COLO668 (cell line): Measurements from ENCODE around the gene FGFR3.

Experiments used
- DNase-seq: peaks from one replicate; lab custom pipeline; 2025; ENCODE audit not compliant: unreplicated experiment; lab: John Stamatoyannopoulos, UW

The FGFR3 gene

GRCh38 chr4:1769692-1770091 is 23.4 kb upstream of the FGFR3 start:
- DNase-seq: no peak

- DNase-seq: no peak
These were observed 22.8 kb upstream of the FGFR3 start for GRCh38 chr4:1770245-1770644.

GRCh38 chr4:1770791-1771231 is 22.3 kb upstream of the FGFR3 start:
- DNase-seq: no peak

GRCh38 chr4:1771555-1772305 is 21.4 kb upstream of the FGFR3 start:
- no peak for DNase-seq

- DNase-seq: peak; percentile 35
These were observed 20.1 kb upstream of the FGFR3 start for GRCh38 chr4:1772853-1773538.

- DNase-seq: no peak
These were observed 19.3 kb upstream of the FGFR3 start for GRCh38 chr4:1773754-1774153.

GRCh38 chr4:1775731-1776500 is 17.2 kb upstream of the FGFR3 start:
- no peak for DNase-seq

- DNase-seq: no peak
These were observed 16.5 kb upstream of the FGFR3 start for GRCh38 chr4:1776521-1777161.

GRCh38 chr4:1777822-1778641 is 15.1 kb upstream of the FGFR3 start:
- no peak for DNase-seq

GRCh38 chr4:1778642-1779392 is 14.3 kb upstream of the FGFR3 start:
- DNase-seq: peak; percentile 25

GRCh38 chr4:1779588-1780382 is 13.3 kb upstream of the FGFR3 start:
- DNase-seq: no peak

GRCh38 chr4:1780435-1780834 is 12.7 kb upstream of the FGFR3 start:
- DNase-seq: no peak

GRCh38 chr4:1783015-1783414 is 10.1 kb upstream of the FGFR3 start:
- peak; percentile 51 for DNase-seq

GRCh38 chr4:1783970-1784369 is 9.1 kb upstream of the FGFR3 start:
- DNase-seq: no peak

GRCh38 chr4:1784395-1784788 is 8.7 kb upstream of the FGFR3 start:
- no peak for DNase-seq

- no peak for DNase-seq
These were observed 8.1 kb upstream of the FGFR3 start for GRCh38 chr4:1784789-1785591.

- DNase-seq: no peak
These were observed 7.5 kb upstream of the FGFR3 start for GRCh38 chr4:1785592-1785991.
